Measurements from ENCODE around the gene DUSP1.

Gene DUSP1

GRCh38 chr5:172725273-172725672 is 45.7 kb downstream of the DUSP1 start:
- no peak for DNase-seq (ENCODE audit: extremely low read depth, insufficient read length)
- Histone ChIP-seq H3K36me3 (ENCODE audit: control insufficient read depth, insufficient read depth, low read length) (no peaks in the 10 kb centered on the region), H3K4me3 (replicated peaks; ENCODE audit: low read depth, low read length) (no peak overlapping the region), H3K27me3 (replicated peaks; ENCODE audit: control insufficient read depth, insufficient read depth, low read length) (no peaks in the 10 kb centered on the region)
- TF ChIP-seq CTCF (IDR thresholded peaks at IDR 0.05; ENCODE audit: insufficient read depth, low read length, poor library complexity, severe bottlenecking): no peak

- Histone ChIP-seq H3K4me3 (replicated peaks; ENCODE audit: low read depth, low read length) (no peak overlapping the region), H3K27me3 (replicated peaks; ENCODE audit: control insufficient read depth, insufficient read depth, low read length) (no peaks in the 10 kb centered on the region), H3K36me3 (ENCODE audit: control insufficient read depth, insufficient read depth, low read length) (no peaks in the 10 kb centered on the region)
- TF ChIP-seq CTCF (IDR thresholded peaks at IDR 0.05; ENCODE audit: insufficient read depth, low read length, poor library complexity, severe bottlenecking): no peak
- no peak for DNase-seq (ENCODE audit: extremely low read depth, insufficient read length)
These were observed 46.5 kb downstream of the DUSP1 start for GRCh38 chr5:172724242-172725183.

GRCh38 chr5:172723508-172723907 is 47.5 kb downstream of the DUSP1 start:
- Histone ChIP-seq H3K4me3 (replicated peaks; ENCODE audit: low read depth, low read length) (no peak overlapping the region), H3K36me3 (ENCODE audit: control insufficient read depth, insufficient read depth, low read length) (no peaks in the 10 kb centered on the region), H3K27me3 (replicated peaks; ENCODE audit: control insufficient read depth, insufficient read depth, low read length) (no peaks in the 10 kb centered on the region)
- no peak for TF ChIP-seq CTCF (IDR thresholded peaks at IDR 0.05; ENCODE audit: insufficient read depth, low read length, poor library complexity, severe bottlenecking)
- no peak for DNase-seq (ENCODE audit: extremely low read depth, insufficient read length)

DNA sequence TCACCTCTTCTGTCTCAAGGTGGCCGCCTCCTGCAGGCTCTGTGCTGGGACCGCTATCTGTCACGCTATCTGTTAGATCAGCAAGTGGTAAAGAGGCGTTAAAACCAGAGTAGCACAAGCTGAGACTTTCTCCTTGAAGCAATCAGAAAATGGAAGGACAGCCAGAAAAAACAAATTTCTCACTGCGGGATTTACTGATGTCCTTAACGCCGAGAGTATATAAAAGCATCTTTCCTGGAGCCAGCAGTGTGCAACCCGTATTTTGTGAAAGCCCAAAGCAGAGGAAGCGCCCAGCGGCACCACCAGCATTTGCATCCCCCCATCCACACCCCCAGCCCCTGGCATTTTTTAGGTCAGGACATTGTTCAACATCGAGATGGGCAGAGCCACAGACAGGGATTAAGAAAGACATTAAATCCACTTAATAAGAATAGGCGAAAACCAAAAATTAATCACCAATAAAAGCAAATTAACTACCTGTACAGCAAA is 48.6 kb downstream of the DUSP1 start:
- no peaks in the 10 kb centered on the region for H3K27me3 ChIP-seq (replicated peaks; ENCODE audit: control insufficient read depth, insufficient read depth, low read length)
- no peak for TF ChIP-seq CTCF (IDR thresholded peaks at IDR 0.05; ENCODE audit: insufficient read depth, low read length, poor library complexity, severe bottlenecking)
- no peak for DNase-seq (ENCODE audit: extremely low read depth, insufficient read length)
- no peaks in the 10 kb centered on the region for H3K36me3 ChIP-seq (ENCODE audit: control insufficient read depth, insufficient read depth, low read length)
- H3K4me3 ChIP-seq (replicated peaks; ENCODE audit: low read depth, low read length): no peak overlapping the region

GRCh38 chr5:172721455-172722326 is 49.3 kb downstream of the DUSP1 start:
- no peak overlapping the region for H3K4me3 ChIP-seq (replicated peaks; ENCODE audit: low read depth, low read length)
- H3K36me3 ChIP-seq (ENCODE audit: control insufficient read depth, insufficient read depth, low read length): no peaks in the 10 kb centered on the region
- DNase-seq (ENCODE audit: extremely low read depth, insufficient read length): no peak
- H3K27me3 ChIP-seq (replicated peaks; ENCODE audit: control insufficient read depth, insufficient read depth, low read length): no peaks in the 10 kb centered on the region
- TF ChIP-seq CTCF (IDR thresholded peaks at IDR 0.05; ENCODE audit: insufficient read depth, low read length, poor library complexity, severe bottlenecking): no peak

Measured in GM06990 (cell line).